ENCODE measurements around the gene KIAA0753. TPM values are rescaled to one million over a fixed set of nuclear protein-coding genes. Genes with fewer than 3 reads are reported as not detected.

KIAA0753 gene
- total and polyA plus RNA-seq, 2 of the 8 experiments (the other 6 are each of a cell fraction or from before 2014, with no cell fraction given): 5.0 to 27.1 TPM

DNA sequence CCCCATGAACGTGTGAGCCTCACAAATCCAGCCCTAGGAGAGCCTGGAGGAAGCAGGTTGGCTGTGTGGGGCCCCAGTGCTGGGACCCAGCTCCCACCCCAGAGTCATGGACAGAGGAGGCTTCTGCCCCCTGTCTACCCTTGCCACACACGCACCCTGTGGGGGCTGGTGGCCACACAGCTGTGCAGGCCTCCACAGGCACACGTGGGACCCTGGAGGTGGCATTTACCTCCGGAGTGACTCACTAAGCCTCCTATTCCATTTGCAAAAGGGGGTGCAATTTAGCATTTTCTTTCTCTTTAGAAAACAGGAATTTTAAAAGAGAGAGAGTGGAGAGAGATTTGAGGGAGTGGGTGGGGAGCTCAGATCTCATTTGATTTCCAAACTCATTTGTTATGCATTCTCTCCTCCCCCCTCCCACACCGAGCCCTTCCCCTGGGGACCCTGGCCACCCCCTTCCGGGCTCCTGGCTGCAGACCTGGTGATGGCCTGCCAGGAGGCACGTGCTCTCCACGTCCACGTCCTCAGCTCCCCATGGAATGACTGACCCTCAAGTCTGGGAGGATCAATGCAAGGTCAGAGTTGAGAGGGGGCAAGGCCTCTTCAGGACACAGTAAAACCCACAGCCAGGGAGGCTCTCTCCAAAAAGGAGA lies 91.0 kb downstream of the KIAA0753 start:
- peaks cover 0 to 8% (median 5%) of the 10 kb centered on the region in 4 experiments; a peak in 5 of 7 replicates for H3K27me3 ChIP-seq (replicated peaks in 1 of 4; ENCODE audit: control insufficient read depth in 3 of 4, extremely low read depth in 1 of 4, insufficient read depth in 3 of 4, low read length in 3 of 4)
- no peak for FAIRE-seq

More for the DNA sequence above, 91.0 kb downstream of the KIAA0753 start:
- Histone ChIP-seq H2BK12ac (ENCODE audit: low read depth, low read length) (no peak overlapping the region), H3K36me3 (ENCODE audit: control insufficient read depth in 2 of 4, insufficient read depth in 4 of 4, low read length in 3 of 4) (no peaks in the 10 kb centered on the region), H3K23ac (ENCODE audit: insufficient read length) (no peak overlapping the region), H3K27ac (ENCODE audit: low read depth, low read length) (no peak overlapping the region), H3K79me2 (ENCODE audit: control insufficient read depth in 1 of 2, insufficient read depth in 2 of 2, low read length in 2 of 2) (no peaks in the 10 kb centered on the region), H3K18ac (ENCODE audit: extremely low read depth, low read length) (peak overlapping the region; percentile 48; the same call in 1 of the 2 replicates), H4K8ac (ENCODE audit: extremely low read depth, insufficient read depth, low read length) (no peak overlapping the region), H3K9ac (replicated peaks in 1 of 4; ENCODE audit: extremely low read depth in 1 of 4, low read depth in 3 of 4, low read length in 3 of 4) (no peak overlapping the region), H3K79me1 (ENCODE audit: low read depth, low read length) (no peaks in the 10 kb centered on the region; the same call in 1 of the 2 replicates), H4K5ac (ENCODE audit: insufficient read length, low read depth, low read length) (no peak overlapping the region), H2BK15ac (ENCODE audit: low read length) (peak overlapping the region; percentile 92; the same call in 1 of the 2 replicates), H3K23me2 (ENCODE audit: low read depth, low read length) (no peaks in the 10 kb centered on the region; the same call in 1 of the 2 replicates), H4K91ac (replicated peaks; ENCODE audit: insufficient read length, low read length) (no peak overlapping the region), H3K4ac (replicated peaks; ENCODE audit: insufficient read length, low read depth, low read length) (no peak overlapping the region), H4K20me1 (replicated peaks in 1 of 2; ENCODE audit: control insufficient read depth in 1 of 2, insufficient read depth in 2 of 2, low read length in 2 of 2) (peaks cover 0 to under 1% of the 10 kb centered on the region in 2 experiments), H3K56ac (replicated peaks; ENCODE audit: insufficient read length, low read depth, low read length) (no peak overlapping the region), H3K4me3 (ENCODE audit: extremely low read depth in 1 of 4, insufficient read depth in 2 of 4, low read depth in 3 of 4, low read length in 4 of 4) (no peak overlapping the region), H3K14ac (ENCODE audit: insufficient read length) (no peak overlapping the region), H3K4me2 (ENCODE audit: insufficient read depth in 1 of 2, low read depth in 2 of 2, low read length in 2 of 2) (no peak overlapping the region), H2BK5ac (ENCODE audit: low read depth, low read length) (no peak overlapping the region; the same call in 1 of the 2 replicates), H3K4me1 (replicated peaks in 1 of 4; ENCODE audit: control insufficient read depth in 3 of 4, insufficient read depth in 4 of 4, low read length in 3 of 4) (peaks cover 0 to 22% (median 6%) of the 10 kb centered on the region in 4 experiments; a peak in 6 of 7 replicates), H2BK120ac (replicated peaks; ENCODE audit: low read depth, low read length) (no peak overlapping the region), H2AFZ (ENCODE audit: low read length) (no peak overlapping the region), H2BK20ac (ENCODE audit: low read length) (no peak overlapping the region), H2AK5ac (ENCODE audit: low read depth, low read length) (0 out of 2 replicates have a peak overlapping the region, but pooled peaks have one; percentile 65), H3K9me3 (ENCODE audit: insufficient read depth in 2 of 2, low read depth in 1 of 2, low read length in 1 of 2) (no peaks in the 10 kb centered on the region)
- CTCF ChIA-PET (ENCODE audit: partially characterized antibody): interaction anchor here (0.9 to 2.6 kb wide), 9 partner anchors 10 to 78 kb away, joined by 3 to 8 read pairs (median 5); no protein-coding TSS in a partner anchor
- 57% methylated on average over 7 of the region's 9 CpGs; no CpG with 5 or more reads in 1 of the 2 experiments for WGBS, 2 experiments (ENCODE audit: extremely low coverage in 1 of 2, insufficient coverage in 1 of 2, insufficient read length in 1 of 2, insufficient replicate concordance in 2 of 2, low coverage in 1 of 2, low lambda C conversion rate in 2 of 2, missing lambda C conversion rate in 1 of 2)
- POLR2A ChIA-PET (ENCODE audit: partially characterized antibody): interaction anchor here (0.7 to 1.4 kb wide), 5 partner anchors 11 to 96 kb away, joined by 3 to 4 read pairs (median 3); no protein-coding TSS in a partner anchor
- DNase-seq (ENCODE audit: low read depth in 1 of 2, low spot score in 2 of 2): no peak
- TF ChIP-seq NANOG (IDR thresholded peaks at IDR 0.05; ENCODE audit: insufficient read depth, low read depth, low read length, poor library complexity, severe bottlenecking): no peak
- TF ChIP-seq SP1 (IDR thresholded peaks at IDR 0.05; ENCODE audit: low read depth, low read length): no peak
- TF ChIP-seq, protein P1, sequence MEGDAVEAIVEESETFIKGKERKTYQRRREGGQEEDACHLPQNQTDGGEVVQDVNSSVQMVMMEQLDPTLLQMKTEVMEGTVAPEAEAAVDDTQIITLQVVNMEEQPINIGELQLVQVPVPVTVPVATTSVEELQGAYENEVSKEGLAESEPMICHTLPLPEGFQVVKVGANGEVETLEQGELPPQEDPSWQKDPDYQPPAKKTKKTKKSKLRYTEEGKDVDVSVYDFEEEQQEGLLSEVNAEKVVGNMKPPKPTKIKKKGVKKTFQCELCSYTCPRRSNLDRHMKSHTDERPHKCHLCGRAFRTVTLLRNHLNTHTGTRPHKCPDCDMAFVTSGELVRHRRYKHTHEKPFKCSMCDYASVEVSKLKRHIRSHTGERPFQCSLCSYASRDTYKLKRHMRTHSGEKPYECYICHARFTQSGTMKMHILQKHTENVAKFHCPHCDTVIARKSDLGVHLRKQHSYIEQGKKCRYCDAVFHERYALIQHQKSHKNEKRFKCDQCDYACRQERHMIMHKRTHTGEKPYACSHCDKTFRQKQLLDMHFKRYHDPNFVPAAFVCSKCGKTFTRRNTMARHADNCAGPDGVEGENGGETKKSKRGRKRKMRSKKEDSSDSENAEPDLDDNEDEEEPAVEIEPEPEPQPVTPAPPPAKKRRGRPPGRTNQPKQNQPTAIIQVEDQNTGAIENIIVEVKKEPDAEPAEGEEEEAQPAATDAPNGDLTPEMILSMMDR (IDR thresholded peaks at IDR 0.05; ENCODE audit: control extremely low read depth in 1 of 3, insufficient read depth in 1 of 3, low read depth in 1 of 3, low read length in 3 of 3): peak in 1 of 3 experiments; percentile 10; a peak in 1 of 4 replicates
- no peak for TF ChIP-seq ZNF274 (IDR thresholded peaks at IDR 0.05; ENCODE audit: borderline replicate concordance, extremely low read depth, low read length)
- no peak for TF ChIP-seq TEAD4 (IDR thresholded peaks at IDR 0.05; ENCODE audit: low read depth, low read length)
- no peak for TF ChIP-seq SRF (IDR thresholded peaks at IDR 0.05; ENCODE audit: low read depth, low read length)
